OCI-LY7 (cell line): ENCODE results near the gene SNRPD3.

Experiments used
- CTCF ChIP-seq: fragments of 200-600 bp; sonication (generic); conservative IDR thresholded peaks from 2 replicates; pipeline ENCODE4 v1.5.1; 2014; ENCODE audit warnings: mild to moderate bottlenecking, antibody characterized with exemption, low read length, moderate library complexity, mixed read lengths
- EZH2phosphoT487 ChIP-seq: fragments of 200-600 bp; sonication (generic); IDR thresholded peaks from 2 replicates; pipeline ENCODE4 v1.6.1; 2018; ENCODE audit warnings: low read depth, borderline replicate concordance, mild to moderate bottlenecking, mixed run types, antibody characterized with exemption, low read length, moderate library complexity, mixed read lengths

GRCh38 chr22:24579258-24579601 lies 23.4 kb downstream of the SNRPD3 start:
- no peak for TF ChIP-seq CTCF
- no peak for TF ChIP-seq EZH2phosphoT487
